H9 (cell line): ENCODE measurements around the gene CARD11. TPM values are rescaled to one million over a fixed set of nuclear protein-coding genes. Genes with fewer than 3 reads are reported as not detected.

ENCODE experiments used
- DNase-seq: peaks from one replicate; pipeline ENCODE4 v3.0.0-alpha.2; 2017
- H2AFZ ChIP-seq: one replicate; pipeline ENCODE4 v1.6.1; 2013; ENCODE audit warnings: mild to moderate bottlenecking, low read length, control low read depth, moderate library complexity
- H2AK5ac ChIP-seq: 2 replicates; pipeline ENCODE4 v1.6.1; 2013; ENCODE audit warnings: low read length, control low read depth, mixed read lengths; ENCODE audit not compliant: insufficient read length
- H2BK120ac ChIP-seq: one replicate; pipeline ENCODE4 v1.6.1; 2013; ENCODE audit warnings: low read depth, mild to moderate bottlenecking, low read length, control low read depth, inconsistent platforms; ENCODE audit not compliant: poor library complexity, severe bottlenecking
- H2BK12ac ChIP-seq: 2 replicates; pipeline ENCODE4 v1.6.1; 2013; ENCODE audit warnings: low read length, control low read depth, mixed read lengths, low read depth; ENCODE audit not compliant: insufficient read length
- H2BK15ac ChIP-seq: 2 replicates; pipeline ENCODE4 v1.6.1; 2013; ENCODE audit warnings: low read depth, low read length, control low read depth
- H2BK20ac ChIP-seq: one replicate; pipeline ENCODE4 v1.6.1; 2013; ENCODE audit warnings: low read depth, mild to moderate bottlenecking, low read length, control low read depth, inconsistent platforms; ENCODE audit not compliant: poor library complexity, severe bottlenecking
- H2BK5ac ChIP-seq: 2 replicates; pipeline ENCODE4 v1.6.1; 2013; ENCODE audit warnings: low read length, control low read depth, mixed read lengths; ENCODE audit not compliant: insufficient read length
- H3K14ac ChIP-seq: 2 replicates; pipeline ENCODE4 v1.6.1; 2013; ENCODE audit warnings: low read length, control low read depth; ENCODE audit not compliant: insufficient read depth
- H3K18ac ChIP-seq: 2 replicates; pipeline ENCODE4 v1.6.1; 2013; ENCODE audit warnings: low read depth, mild to moderate bottlenecking, mixed read lengths, low read length, control low read depth; ENCODE audit not compliant: insufficient read length
- H3K23ac ChIP-seq: 2 replicates; pipeline ENCODE4 v1.6.1; 2013; ENCODE audit warnings: low read length, control low read depth, mixed read lengths, low read depth; ENCODE audit not compliant: insufficient read length
- H3K23me2 ChIP-seq: 2 replicates; pipeline ENCODE4 v1.6.1; 2013; ENCODE audit warnings: low read depth, mild to moderate bottlenecking, mixed read lengths, low read length, control low read depth; ENCODE audit not compliant: insufficient read length, poor library complexity, severe bottlenecking
- H3K27ac ChIP-seq: 2 replicates; pipeline ENCODE4 v1.5.1; 2013; ENCODE audit warnings: low read length, control low read depth, mixed read lengths, low read depth; ENCODE audit not compliant: insufficient read length
- H3K27me3 ChIP-seq: 2 replicates; pipeline ENCODE4 v1.6.1; 2013; ENCODE audit warnings: low read length, control low read depth, inconsistent platforms; ENCODE audit not compliant: insufficient read depth
- H3K4ac ChIP-seq: 2 replicates; pipeline ENCODE4 v1.6.1; 2013; ENCODE audit warnings: low read depth, mild to moderate bottlenecking, control low read depth, inconsistent platforms, low read length, moderate library complexity
- H3K4me1 ChIP-seq: 2 replicates; pipeline ENCODE4 v1.6.1; 2013; ENCODE audit warnings: low read length, control low read depth, inconsistent platforms; ENCODE audit not compliant: insufficient read depth
- H3K4me2 ChIP-seq: 2 replicates; pipeline ENCODE4 v1.6.1; 2013; ENCODE audit warnings: low read length, control low read depth, mixed read lengths; ENCODE audit not compliant: insufficient read length, insufficient read depth
- H3K56ac ChIP-seq: 2 replicates; pipeline ENCODE4 v1.6.1; 2013; ENCODE audit warnings: low read depth, mild to moderate bottlenecking, mixed read lengths, low read length, control low read depth; ENCODE audit not compliant: insufficient read length
- H3K79me1 ChIP-seq: 2 replicates; pipeline ENCODE4 v1.6.1; 2013; ENCODE audit warnings: low read depth, mild to moderate bottlenecking, moderate library complexity, low read length, control low read depth, inconsistent platforms; ENCODE audit not compliant: insufficient read depth, poor library complexity, severe bottlenecking
- H3K79me2 ChIP-seq: 2 replicates; pipeline ENCODE4 v1.6.1; 2013; ENCODE audit warnings: low read length, control low read depth, inconsistent platforms; ENCODE audit not compliant: insufficient read depth
- H3K9ac ChIP-seq: 2 replicates; pipeline ENCODE4 v1.6.1; 2013; ENCODE audit warnings: low read length, control low read depth, mixed read lengths; ENCODE audit not compliant: insufficient read length; ENCODE audit errors: extremely low read depth
- H3K9me3 ChIP-seq: one replicate; pipeline ENCODE4 v1.6.1; 2013; ENCODE audit warnings: low read depth, low read length, inconsistent platforms; ENCODE audit not compliant: control insufficient read depth
- H3T11ph ChIP-seq: one replicate; pipeline ENCODE4 v1.6.1; 2013; ENCODE audit warnings: mild to moderate bottlenecking, low read length, control low read depth, inconsistent platforms
- H4K20me1 ChIP-seq: one replicate; pipeline ENCODE4 v1.6.1; 2013; ENCODE audit not compliant: control insufficient read depth, insufficient read length, insufficient read depth
- H4K5ac ChIP-seq: 2 replicates; pipeline ENCODE4 v1.6.1; 2013; ENCODE audit warnings: low read depth, mild to moderate bottlenecking, mixed read lengths, low read length, control low read depth; ENCODE audit not compliant: insufficient read length
- H4K8ac ChIP-seq: replicated peaks from 2 replicates; pipeline ENCODE4 v1.6.1; 2013; ENCODE audit warnings: low read length, control low read depth, mixed read lengths, low read depth; ENCODE audit not compliant: insufficient read length
- H4K91ac ChIP-seq: 2 replicates; pipeline ENCODE4 v1.6.1; 2013; ENCODE audit warnings: low read depth, mild to moderate bottlenecking, moderate library complexity, mixed read lengths, low read length, control low read depth; ENCODE audit not compliant: insufficient read length
- H3K27ac Mint-ChIP-seq, 3 experiments: 2 replicates in 2 of 3; 3 replicates in 1 of 3; pipeline ENCODE4 v1.8.0; 2020 to 2021; ENCODE audit warnings: mixed read lengths in 3 of 3, mild to moderate bottlenecking in 1 of 3, moderate library complexity in 1 of 3
- H3K27me3 Mint-ChIP-seq: 2 replicates; pipeline ENCODE4 v1.8.0; 2021; ENCODE audit warnings: low read depth, mild to moderate bottlenecking, moderate library complexity, mixed read lengths
- H3K36me3 Mint-ChIP-seq, 3 experiments: 2 replicates in 2 of 3; 3 replicates in 1 of 3; pipeline ENCODE4 v1.8.0; 2020 to 2021; ENCODE audit warnings: low read depth in 3 of 3, mixed read lengths in 3 of 3; ENCODE audit not compliant: insufficient read depth in 1 of 3
- H3K4me1 Mint-ChIP-seq, 2 experiments: 2 replicates each; pipeline ENCODE4 v1.8.0; 2020; ENCODE audit warnings: mixed read lengths in 2 of 2
- H3K4me3 Mint-ChIP-seq, 2 experiments: 2 replicates in 1 of 2; 3 replicates in 1 of 2; pipeline ENCODE4 v1.8.0; 2020 to 2021; ENCODE audit warnings: mild to moderate bottlenecking in 2 of 2, mixed read lengths in 2 of 2, moderate library complexity in 1 of 2
- H3K9me3 Mint-ChIP-seq, 2 experiments: 2 replicates in 1 of 2; 3 replicates in 1 of 2; pipeline ENCODE4 v1.8.0; 2020; ENCODE audit warnings: mild to moderate bottlenecking in 2 of 2, mixed read lengths in 2 of 2, moderate library complexity in 1 of 2
- WGBS: extraction: QIAGEN DNeasy Blood & Tissue Kit; methylation state at CpG from one replicate; pipeline ENCODE4 v1.1.7; 2013; ENCODE audit warnings: missing lambda C conversion rate, low lambda C conversion rate, mixed read lengths; ENCODE audit not compliant: insufficient read length; ENCODE audit errors: extremely low coverage; 5-methylcytosine and 5-hydroxymethylcytosine counted together
- total RNA-seq: library from RNA; stranded (reverse); gene quantifications from 2 replicates; pipeline ENCODE4 v1.2.1, GENCODE V29; 2021
- TF ChIP-seq, protein P1 (sequence below): fragments of 200-600 bp; sonication (generic); conservative IDR thresholded peaks from 3 replicates; pipeline ENCODE4 v1.8.0; 2021; ENCODE audit warnings: antibody characterized with exemption, mild to moderate bottlenecking

CARD11 gene
- total RNA-seq, 1 experiment from 2014 or later, result 20.0 TPM

- no peak for DNase-seq
- H3K9ac ChIP-seq, result no peak overlapping the region
- no peaks in the 10 kb centered on the region; a peak in 1 of 5 replicates for H3K9me3 Mint-ChIP-seq
- no peaks in the 10 kb centered on the region for H3K79me2 ChIP-seq
- no peak overlapping the region for H2BK5ac ChIP-seq
- peak overlapping the region in 2 of 3 experiments; percentile 17 to 60; a peak in 2 of 7 replicates for H3K27ac Mint-ChIP-seq
- H2AK5ac ChIP-seq, result no peak overlapping the region
- no peak overlapping the region for H3K18ac ChIP-seq
- no peaks in the 10 kb centered on the region for H4K20me1 ChIP-seq
- peaks cover 20 to 44% of the 10 kb centered on the region in 2 experiments for H3K4me1 Mint-ChIP-seq
- H2BK12ac ChIP-seq, result no peak overlapping the region
- H3K27me3 ChIP-seq, result no peaks in the 10 kb centered on the region
- no peak overlapping the region for H2BK20ac ChIP-seq
- H3K79me1 ChIP-seq, result no peaks in the 10 kb centered on the region
- no peaks in the 10 kb centered on the region for H3K23me2 ChIP-seq
- no peaks in the 10 kb centered on the region for H3K9me3 ChIP-seq
- H4K8ac ChIP-seq, result no peak overlapping the region
- no peak overlapping the region for H3T11ph ChIP-seq
- H3K56ac ChIP-seq, result no peak overlapping the region
- no CpG with 5 or more reads among the region's 10 CpGs for WGBS
- no peak overlapping the region for H3K23ac ChIP-seq
- H3K4me3 Mint-ChIP-seq, result no peak overlapping the region
- TF ChIP-seq, protein P1, sequence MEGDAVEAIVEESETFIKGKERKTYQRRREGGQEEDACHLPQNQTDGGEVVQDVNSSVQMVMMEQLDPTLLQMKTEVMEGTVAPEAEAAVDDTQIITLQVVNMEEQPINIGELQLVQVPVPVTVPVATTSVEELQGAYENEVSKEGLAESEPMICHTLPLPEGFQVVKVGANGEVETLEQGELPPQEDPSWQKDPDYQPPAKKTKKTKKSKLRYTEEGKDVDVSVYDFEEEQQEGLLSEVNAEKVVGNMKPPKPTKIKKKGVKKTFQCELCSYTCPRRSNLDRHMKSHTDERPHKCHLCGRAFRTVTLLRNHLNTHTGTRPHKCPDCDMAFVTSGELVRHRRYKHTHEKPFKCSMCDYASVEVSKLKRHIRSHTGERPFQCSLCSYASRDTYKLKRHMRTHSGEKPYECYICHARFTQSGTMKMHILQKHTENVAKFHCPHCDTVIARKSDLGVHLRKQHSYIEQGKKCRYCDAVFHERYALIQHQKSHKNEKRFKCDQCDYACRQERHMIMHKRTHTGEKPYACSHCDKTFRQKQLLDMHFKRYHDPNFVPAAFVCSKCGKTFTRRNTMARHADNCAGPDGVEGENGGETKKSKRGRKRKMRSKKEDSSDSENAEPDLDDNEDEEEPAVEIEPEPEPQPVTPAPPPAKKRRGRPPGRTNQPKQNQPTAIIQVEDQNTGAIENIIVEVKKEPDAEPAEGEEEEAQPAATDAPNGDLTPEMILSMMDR, result no peak
- no peak overlapping the region for H2AFZ ChIP-seq
- no peak overlapping the region for H3K4me2 ChIP-seq
- H3K14ac ChIP-seq, result no peak overlapping the region
- no peaks in the 10 kb centered on the region for H3K36me3 Mint-ChIP-seq
- H2BK120ac ChIP-seq, result no peak overlapping the region
- H2BK15ac ChIP-seq, result no peak overlapping the region
- H3K27me3 Mint-ChIP-seq, result no peaks in the 10 kb centered on the region
- H3K4me1 ChIP-seq, result peaks cover 4% of the 10 kb centered on the region; the same call in 1 of the 2 replicates
- no peak overlapping the region for H3K27ac ChIP-seq
- H4K91ac ChIP-seq, result no peak overlapping the region
- H4K5ac ChIP-seq, result no peak overlapping the region
- H3K4ac ChIP-seq, result no peak overlapping the region
Observed at GRCh38 chr7:2872296-2872874, 171.3 kb downstream of the CARD11 start.
